Stimulated activated CD8-positive, alpha-beta memory T cell treated with anti-CD3 and anti-CD28 coated beads, Interleukin-7, amount 100 ng/mL, for 4 hours (primary cell): ENCODE data around the gene BCL6.

ENCODE experiments used
- DNase-seq, 2 donors: peaks; one replicate each; pipeline ENCODE4 v3.0.0-alpha.2; 2020; ENCODE audit warnings: low read depth in 2 of 2

The BCL6 gene

GRCh38 chr3:187673012-187673411 lies 72.3 kb downstream of the BCL6 start:
- DNase-seq = no peak
